ENCODE measurements around the gene TMEM42.

DNA sequence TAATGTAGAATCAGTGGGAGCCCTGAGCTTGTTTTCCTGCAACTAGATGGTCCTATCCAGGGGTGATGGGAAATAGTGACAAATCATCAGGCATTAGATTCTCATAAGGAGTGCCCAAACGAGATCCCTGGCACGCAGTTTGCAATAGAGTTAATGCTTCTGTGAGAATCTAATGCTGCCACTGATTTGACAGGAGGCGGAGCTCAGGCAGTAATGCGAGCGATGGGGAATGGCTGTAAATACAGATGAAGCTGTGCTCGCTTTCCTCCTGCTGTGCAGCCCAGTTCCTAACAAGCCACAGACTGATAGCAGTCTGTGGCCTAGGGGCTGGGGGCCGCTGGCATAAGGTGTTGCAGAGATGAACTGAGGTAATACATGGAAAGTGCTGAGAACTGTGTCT lies 28.3 kb upstream of the TMEM42 start:
- TF ChIP-seq, protein P1, sequence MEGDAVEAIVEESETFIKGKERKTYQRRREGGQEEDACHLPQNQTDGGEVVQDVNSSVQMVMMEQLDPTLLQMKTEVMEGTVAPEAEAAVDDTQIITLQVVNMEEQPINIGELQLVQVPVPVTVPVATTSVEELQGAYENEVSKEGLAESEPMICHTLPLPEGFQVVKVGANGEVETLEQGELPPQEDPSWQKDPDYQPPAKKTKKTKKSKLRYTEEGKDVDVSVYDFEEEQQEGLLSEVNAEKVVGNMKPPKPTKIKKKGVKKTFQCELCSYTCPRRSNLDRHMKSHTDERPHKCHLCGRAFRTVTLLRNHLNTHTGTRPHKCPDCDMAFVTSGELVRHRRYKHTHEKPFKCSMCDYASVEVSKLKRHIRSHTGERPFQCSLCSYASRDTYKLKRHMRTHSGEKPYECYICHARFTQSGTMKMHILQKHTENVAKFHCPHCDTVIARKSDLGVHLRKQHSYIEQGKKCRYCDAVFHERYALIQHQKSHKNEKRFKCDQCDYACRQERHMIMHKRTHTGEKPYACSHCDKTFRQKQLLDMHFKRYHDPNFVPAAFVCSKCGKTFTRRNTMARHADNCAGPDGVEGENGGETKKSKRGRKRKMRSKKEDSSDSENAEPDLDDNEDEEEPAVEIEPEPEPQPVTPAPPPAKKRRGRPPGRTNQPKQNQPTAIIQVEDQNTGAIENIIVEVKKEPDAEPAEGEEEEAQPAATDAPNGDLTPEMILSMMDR (IDR thresholded peaks at IDR 0.05), result no peak
- TF ChIP-seq EP300 (IDR thresholded peaks at IDR 0.05) (no peak), POLR2A (IDR thresholded peaks at IDR 0.05) (no peak), POLR2AphosphoS5 (IDR thresholded peaks at IDR 0.05) (no peak)
